Loucy (cell line): ENCODE measurements around the gene ROBO2.

ENCODE experiments used
- H2AFZ ChIP-seq: fragments of 200-600 bp; sonication (generic); 2 replicates; pipeline ENCODE4 v1.6.0; 2016; ENCODE audit warnings: antibody characterized with exemption, mild to moderate bottlenecking, low read length, moderate library complexity
- H3F3A ChIP-seq: fragments of 200-600 bp; 2 replicates; pipeline ENCODE4 v1.6.0; 2016; ENCODE audit warnings: antibody characterized with exemption, low read depth, mild to moderate bottlenecking
- H3K27me3 ChIP-seq: fragments of 200-600 bp; sonication (generic); 2 replicates; pipeline ENCODE4 v1.6.1; 2014; ENCODE audit warnings: low read length, mild to moderate bottlenecking; ENCODE audit not compliant: insufficient read depth, poor library complexity, severe bottlenecking
- H3K36me3 ChIP-seq: fragments of 200-600 bp; sonication (generic); 2 replicates; pipeline ENCODE4 v1.6.1; 2016; ENCODE audit warnings: low read length; ENCODE audit not compliant: insufficient read depth
- H3K4me1 ChIP-seq: fragments of 200-600 bp; sonication (generic); 2 replicates; pipeline ENCODE4 v1.5.1; 2014; ENCODE audit warnings: low read length, mild to moderate bottlenecking; ENCODE audit not compliant: insufficient read depth, poor library complexity, severe bottlenecking
- H3K4me2 ChIP-seq: fragments of 200-600 bp; sonication (generic); 2 replicates; pipeline ENCODE4 v1.6.0; 2014; ENCODE audit warnings: antibody characterized with exemption, low read length, low read depth, mild to moderate bottlenecking; ENCODE audit not compliant: poor library complexity, severe bottlenecking
- H3K4me3 ChIP-seq: fragments of 200-600 bp; sonication (generic); 2 replicates; pipeline ENCODE4 v1.5.1; 2014; ENCODE audit warnings: low read length, mild to moderate bottlenecking, mixed read lengths; ENCODE audit not compliant: poor library complexity, severe bottlenecking
- H3K79me2 ChIP-seq: fragments of 200-600 bp; sonication (generic); 2 replicates; pipeline ENCODE4 v1.6.1; 2014; ENCODE audit warnings: low read length; ENCODE audit not compliant: insufficient read depth
- H3K9ac ChIP-seq: fragments of 200-600 bp; sonication (generic); 2 replicates; pipeline ENCODE4 v1.6.0; 2014; ENCODE audit warnings: mild to moderate bottlenecking, low read depth, low read length, moderate library complexity; ENCODE audit not compliant: poor library complexity, severe bottlenecking
- H3K9me2 ChIP-seq: fragments of 200-600 bp; sonication (generic); replicated peaks from 2 replicates; pipeline ENCODE4 v1.6.1; 2016; ENCODE audit warnings: low read depth, low read length, mixed read lengths
- H3K9me3 ChIP-seq: fragments of 200-600 bp; sonication (generic); 2 replicates; pipeline ENCODE4 v1.6.1; 2014; ENCODE audit warnings: mild to moderate bottlenecking, antibody characterized with exemption, low read length, low read depth; ENCODE audit not compliant: insufficient read depth
- H4K20me1 ChIP-seq: fragments of 200-600 bp; sonication (generic); 2 replicates; pipeline ENCODE4 v1.6.0; 2014; ENCODE audit warnings: antibody characterized with exemption, low read length, mild to moderate bottlenecking; ENCODE audit not compliant: insufficient read depth, poor library complexity, severe bottlenecking
- EZH2phosphoT487 ChIP-seq: fragments of 200-600 bp; IDR thresholded peaks from 2 replicates; pipeline ENCODE4 v1.6.1; 2018; ENCODE audit warnings: antibody characterized with exemption, mild to moderate bottlenecking, moderate library complexity, borderline replicate concordance
- TF ChIP-seq, protein P1 (sequence below): fragments of 200-600 bp; sonication (generic); conservative IDR thresholded peaks from 2 replicates; pipeline ENCODE4 v1.5.1; 2014; ENCODE audit warnings: mild to moderate bottlenecking, antibody characterized with exemption, low read length

The ROBO2 gene

DNA sequence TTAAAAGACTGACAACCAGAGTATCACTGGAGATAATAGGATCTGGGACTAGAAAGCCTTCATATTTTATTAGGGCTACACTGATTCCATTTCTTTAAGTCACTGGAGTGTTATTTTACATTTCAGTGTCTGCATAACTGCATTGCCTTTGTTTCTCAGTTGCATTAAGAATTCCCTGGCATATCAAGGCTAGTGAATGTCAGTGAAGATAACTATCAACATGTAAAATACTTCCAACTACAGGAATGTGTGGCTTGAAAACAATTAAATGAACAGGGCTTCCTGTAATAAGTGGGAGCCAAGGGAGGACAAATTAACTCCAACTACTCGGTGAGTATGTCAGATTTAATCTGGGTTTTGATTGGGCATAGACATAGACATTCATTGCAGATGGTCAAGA, 628.5 kb downstream of the ROBO2 start:
- TF ChIP-seq, protein P1, sequence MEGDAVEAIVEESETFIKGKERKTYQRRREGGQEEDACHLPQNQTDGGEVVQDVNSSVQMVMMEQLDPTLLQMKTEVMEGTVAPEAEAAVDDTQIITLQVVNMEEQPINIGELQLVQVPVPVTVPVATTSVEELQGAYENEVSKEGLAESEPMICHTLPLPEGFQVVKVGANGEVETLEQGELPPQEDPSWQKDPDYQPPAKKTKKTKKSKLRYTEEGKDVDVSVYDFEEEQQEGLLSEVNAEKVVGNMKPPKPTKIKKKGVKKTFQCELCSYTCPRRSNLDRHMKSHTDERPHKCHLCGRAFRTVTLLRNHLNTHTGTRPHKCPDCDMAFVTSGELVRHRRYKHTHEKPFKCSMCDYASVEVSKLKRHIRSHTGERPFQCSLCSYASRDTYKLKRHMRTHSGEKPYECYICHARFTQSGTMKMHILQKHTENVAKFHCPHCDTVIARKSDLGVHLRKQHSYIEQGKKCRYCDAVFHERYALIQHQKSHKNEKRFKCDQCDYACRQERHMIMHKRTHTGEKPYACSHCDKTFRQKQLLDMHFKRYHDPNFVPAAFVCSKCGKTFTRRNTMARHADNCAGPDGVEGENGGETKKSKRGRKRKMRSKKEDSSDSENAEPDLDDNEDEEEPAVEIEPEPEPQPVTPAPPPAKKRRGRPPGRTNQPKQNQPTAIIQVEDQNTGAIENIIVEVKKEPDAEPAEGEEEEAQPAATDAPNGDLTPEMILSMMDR, result no peak
- no peak for TF ChIP-seq EZH2phosphoT487
- Histone ChIP-seq H3K4me2 (no peak overlapping the region), H3K9ac (no peak overlapping the region), H3K4me1 (no peaks in the 10 kb centered on the region), H3K36me3 (no peaks in the 10 kb centered on the region), H3K27me3 (no peaks in the 10 kb centered on the region), H3K9me3 (no peaks in the 10 kb centered on the region), H3K4me3 (no peak overlapping the region), H3F3A (no peaks in the 10 kb centered on the region), H3K79me2 (no peaks in the 10 kb centered on the region), H3K9me2 (no peaks in the 10 kb centered on the region), H2AFZ (no peak overlapping the region), H4K20me1 (no peaks in the 10 kb centered on the region)

DNA sequence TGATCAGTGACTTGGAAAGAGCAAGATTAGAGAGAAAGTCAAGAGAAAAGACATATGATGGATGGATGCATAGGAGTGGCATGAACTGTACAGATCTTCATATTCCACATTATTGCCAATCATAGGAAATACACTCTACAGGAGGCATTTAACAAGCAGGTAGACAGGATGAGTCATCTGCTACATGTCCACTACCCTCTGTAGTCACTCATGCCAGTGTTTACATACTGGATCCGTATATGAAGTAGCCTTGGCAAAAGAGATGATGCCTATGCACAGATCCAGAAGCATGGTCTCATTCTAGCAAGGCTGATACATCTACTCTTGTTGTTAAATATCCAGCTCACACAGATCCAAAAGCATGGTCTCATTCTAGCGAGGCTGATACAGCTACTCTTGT, 632.1 kb downstream of the ROBO2 start:
- Histone ChIP-seq H3F3A (no peaks in the 10 kb centered on the region), H3K27me3 (no peaks in the 10 kb centered on the region), H3K9me2 (no peaks in the 10 kb centered on the region), H3K9ac (no peak overlapping the region), H3K4me1 (no peaks in the 10 kb centered on the region), H3K4me2 (no peak overlapping the region), H2AFZ (no peak overlapping the region), H4K20me1 (no peaks in the 10 kb centered on the region), H3K9me3 (no peaks in the 10 kb centered on the region), H3K36me3 (no peaks in the 10 kb centered on the region), H3K4me3 (no peak overlapping the region), H3K79me2 (no peaks in the 10 kb centered on the region)
- TF ChIP-seq, protein P1, result no peak
- no peak for TF ChIP-seq EZH2phosphoT487

DNA sequence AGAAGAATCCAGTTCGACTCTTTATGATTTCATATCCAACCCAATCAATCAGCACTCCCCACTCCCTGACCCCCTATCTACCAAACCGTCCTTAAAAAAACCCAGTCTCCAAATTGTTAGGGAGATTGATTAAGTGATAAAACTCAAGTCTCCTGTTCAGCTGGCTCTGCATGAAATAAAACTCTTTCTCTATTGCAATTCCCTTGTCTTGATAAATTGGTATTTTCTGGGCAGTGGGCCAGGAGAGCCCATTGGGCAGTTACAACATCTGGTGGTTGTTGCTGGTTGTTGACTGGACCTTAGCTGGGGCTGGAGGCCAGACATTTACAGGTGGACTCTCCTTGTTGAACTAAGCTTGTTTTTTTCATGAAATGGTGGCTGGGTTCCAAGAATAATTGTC, 642.3 kb downstream of the ROBO2 start:
- Histone ChIP-seq H3K4me1 (no peaks in the 10 kb centered on the region), H3K4me2 (no peak overlapping the region), H2AFZ (no peak overlapping the region), H3K79me2 (no peaks in the 10 kb centered on the region), H3K4me3 (no peak overlapping the region), H3K36me3 (no peaks in the 10 kb centered on the region), H3F3A (no peaks in the 10 kb centered on the region), H3K27me3 (no peaks in the 10 kb centered on the region), H3K9me3 (no peaks in the 10 kb centered on the region; the same call in 1 of the 2 replicates), H3K9me2 (no peaks in the 10 kb centered on the region), H3K9ac (no peak overlapping the region), H4K20me1 (no peaks in the 10 kb centered on the region)
- TF ChIP-seq EZH2phosphoT487, result no peak
- TF ChIP-seq, protein P1, result no peak
